HepG2 (cell line): ENCODE data around the gene BRD2. TPM values are rescaled to one million over a fixed set of nuclear protein-coding genes. Genes with fewer than 3 reads are reported as not detected.
A peak's percentile ranks its signal among the peaks of the same experiment; 100 is the strongest.

Source experiments
- ATAC-seq: fragments of 200-7000 bp; cut with Tn5 transposase; 3 replicates; pipeline ENCODE4 v1.9.1; 2020; ENCODE audit warnings: mild to moderate bottlenecking, moderate library complexity
- BruUV-seq: library from RNA; stranded (reverse); fragments of 400-500 nt; replicated peaks from 2 replicates; lab custom pipeline; 2021; lab: Mats Ljungman, UMichigan
- CTCF ChIA-PET: fragments of 300-600 bp; formaldehyde crosslinking; extraction: SDS; loops from one replicate; lab custom pipeline; 2021; ENCODE audit warnings: low total read pairs, inconsistent platforms, low intra/inter-chr PET ratio; lab: Yijun Ruan, JAX
- POLR2A ChIA-PET: fragments of 350-600 bp; sonication (Branson Sonifier 250); formaldehyde crosslinking; loops from one replicate; lab custom pipeline; 2020; ENCODE audit warnings: antibody characterized with exemption, inconsistent platforms; lab: Yijun Ruan, JAX
- DNase-seq: peaks from one replicate; pipeline ENCODE4 v3.0.0-alpha.2; 2015; ENCODE audit warnings: low spot score
- FAIRE-seq: peaks from 3 replicates; lab custom pipeline; 2011; peaks lifted over from hg19 to GRCh38; lab: Jason Lieb, UNC
- H2AFZ ChIP-seq: one replicate; pipeline ENCODE4 v1.6.1; 2011; ENCODE audit warnings: low read length, inconsistent platforms
- H3K27ac ChIP-seq: fragments of 300-600 bp; 3 replicates; pipeline ENCODE4 v1.8.0; 2011; ENCODE audit warnings: mixed run types, mild to moderate bottlenecking, mixed read lengths, low read length, inconsistent platforms; ENCODE audit not compliant: insufficient read depth; ENCODE audit errors: extremely low read length
- H3K27me3 ChIP-seq, 2 experiments: fragments of 200-600 bp in 1 of 2; 2 replicates in 1 of 2; 3 replicates in 1 of 2; pipeline versions ENCODE4 v1.6.0 to v1.8.0; 2011; ENCODE audit warnings: low read length in 2 of 2, mild to moderate bottlenecking in 2 of 2, moderate library complexity in 2 of 2, inconsistent platforms in 1 of 2; ENCODE audit not compliant: insufficient read depth in 2 of 2, control insufficient read depth in 1 of 2
- H3K36me3 ChIP-seq, 2 experiments: fragments of 200-600 bp in 1 of 2; replicated peaks in 1 of 2; 2 replicates in 1 of 2; 3 replicates in 1 of 2; pipeline versions ENCODE4 v1.5.1 to v1.8.0; 2011; ENCODE audit warnings: low read length in 2 of 2, inconsistent platforms in 1 of 2; ENCODE audit not compliant: insufficient read depth in 2 of 2, control insufficient read depth in 1 of 2
- H3K4me1 ChIP-seq: 2 replicates; pipeline ENCODE4 v1.5.1; 2012; ENCODE audit warnings: low read length, inconsistent platforms; ENCODE audit not compliant: insufficient read depth
- H3K4me2 ChIP-seq: 2 replicates; pipeline ENCODE4 v1.6.0; 2011; ENCODE audit warnings: low read depth, low read length, inconsistent platforms
- H3K4me3 ChIP-seq, 3 experiments: fragments of 200-600 bp in 1 of 3; sonication (generic), shearing (Covaris generic) in 1 of 3; replicated peaks in 1 of 3; 2 replicates each; pipeline ENCODE4 v1.5.1; 2011 to 2016; ENCODE audit warnings: low read length in 3 of 3, inconsistent platforms in 2 of 3, low read depth in 2 of 3, mild to moderate bottlenecking in 2 of 3, control low read depth in 1 of 3, mixed read lengths in 1 of 3; ENCODE audit not compliant: insufficient read depth in 1 of 3
- H3K79me2 ChIP-seq: one replicate; pipeline ENCODE4 v1.6.1; 2011; ENCODE audit warnings: low read length, inconsistent platforms; ENCODE audit not compliant: insufficient read depth
- H3K9ac ChIP-seq: 2 replicates; pipeline ENCODE4 v1.6.0; 2011; ENCODE audit warnings: mild to moderate bottlenecking, low read depth, low read length, inconsistent platforms; ENCODE audit not compliant: insufficient read depth
- H3K9me3 ChIP-seq: 2 replicates; pipeline ENCODE4 v1.5.1; 2012; ENCODE audit warnings: mild to moderate bottlenecking, low read length
- H4K20me1 ChIP-seq: 2 replicates; pipeline ENCODE4 v1.6.0; 2011; ENCODE audit warnings: inconsistent platforms, mild to moderate bottlenecking, low read length, moderate library complexity; ENCODE audit not compliant: insufficient read depth
- BORCS8-MEF2B ChIP-seq: sonication (generic); formaldehyde crosslinking; IDR thresholded peaks from 2 replicates; pipeline ENCODE4 v1.8.0; 2022; ENCODE audit warnings: mild to moderate bottlenecking, missing genetic modification reagents
- CEBPG ChIP-seq: IDR thresholded peaks from 2 replicates; pipeline ENCODE4 v1.6.1; 2016
- FOXK2 ChIP-seq: fragments of 450-650 bp; IDR thresholded peaks from 2 replicates; pipeline ENCODE4 v1.6.1; 2016
- HNRNPH1 ChIP-seq: fragments of 200-400 bp; formaldehyde crosslinking; optimal IDR thresholded peaks from 2 replicates; pipeline ENCODE3; 2017; ENCODE audit warnings: mild to moderate bottlenecking, low read depth, low read length
- HNRNPK ChIP-seq: fragments of 200-400 bp; formaldehyde crosslinking; IDR thresholded peaks from 2 replicates; pipeline ENCODE4 v1.6.1; 2018; ENCODE audit warnings: low read length, low read depth, moderate library complexity, mild to moderate bottlenecking; ENCODE audit not compliant: poor library complexity, severe bottlenecking
- IKZF1 ChIP-seq: fragments of 450-650 bp; IDR thresholded peaks from 2 replicates; pipeline ENCODE4 v1.7.1; 2016
- ISX ChIP-seq: sonication (generic); formaldehyde crosslinking; conservative IDR thresholded peaks from 2 replicates; pipeline ENCODE4 v1.5.0; 2020; ENCODE audit warnings: missing genetic modification reagents
- NBN ChIP-seq: fragments of 450-650 bp; conservative IDR thresholded peaks from 2 replicates; pipeline ENCODE4 v1.6.1; 2017
- NCOA2 ChIP-seq: sonication (generic); formaldehyde crosslinking; IDR thresholded peaks from 2 replicates; pipeline ENCODE4 v1.8.0; 2022; ENCODE audit warnings: inconsistent platforms
- NFYB ChIP-seq: sonication (generic); formaldehyde crosslinking; IDR thresholded peaks from 2 replicates; pipeline ENCODE4 v1.4.0; 2020; ENCODE audit warnings: missing genetic modification reagents
- PHF8 ChIP-seq: sonication (generic); formaldehyde crosslinking; IDR thresholded peaks from 2 replicates; pipeline ENCODE4 v1.5.0; 2020; ENCODE audit warnings: missing genetic modification reagents
- PLRG1 ChIP-seq: fragments of 450-650 bp; conservative IDR thresholded peaks from 2 replicates; pipeline ENCODE4 v1.6.1; 2016
- ZNF224 ChIP-seq: sonication (generic); formaldehyde crosslinking; IDR thresholded peaks from 2 replicates; pipeline ENCODE4 v1.5.0; 2020; ENCODE audit warnings: mild to moderate bottlenecking, missing genetic modification reagents
- ZNF282 ChIP-seq: fragments of 450-650 bp; IDR thresholded peaks from 2 replicates; pipeline ENCODE4 v1.6.1; 2018; ENCODE audit not compliant: partially characterized antibody
- WGBS: methylation state at CpG from one replicate; pipeline ENCODE4 v1.1.6; 2017; ENCODE audit warnings: low lambda C conversion rate; 5-methylcytosine and 5-hydroxymethylcytosine counted together
- in situ Hi-C: cut with HindIII; loops from 2 replicates; pipeline ENCODE4 v1.10.0; 2017; ENCODE audit warnings: low pct_unique_long_range_greater_than_20kb; ENCODE audit not compliant: extremely low pct_ligation_motif_present
- intact Hi-C: fragments of 100-400 bp; cut with micrococcal nuclease; formaldehyde crosslinking; loops from one replicate; pipeline ENCODE4 v1.10.0; 2022; ENCODE audit not compliant: unreplicated experiment
- polyA plus RNA-seq, 8 experiments: library from polyadenylated mRNA; depleted of rRNA in 3 of 8; stranded (reverse) in 7 of 8; unstranded in 1 of 8; fragments of >200 nt; fragmentation: Illumina TruSeq in 4 of 8; extraction: Trizol in 4 of 8; gene quantifications; 2 replicates each; pipeline versions ENCODE4 v1.2.1 to v1.2.3, GENCODE V29; 2011 to 2016; ENCODE audit warnings: low read depth in 4 of 8, missing spikeins in 1 of 8, mixed read lengths in 1 of 8; ENCODE audit not compliant: insufficient read depth in 1 of 8
- total RNA-seq, 5 experiments: library from RNA; depleted of rRNA; stranded (reverse); fragments of >200 nt; fragmentation: Illumina TruSeq; extraction: Trizol; gene quantifications; 2 replicates each; pipeline ENCODE4 v1.2.3, GENCODE V29; 2016; ENCODE audit warnings: low read depth in 1 of 5
- TF ChIP-seq, protein P1 (sequence below): fragments of 450-650 bp; IDR thresholded peaks from 2 replicates; pipeline ENCODE4 v1.6.1; 2016
- TF ChIP-seq, protein P2 (sequence below): sonication (generic); formaldehyde crosslinking; IDR thresholded peaks from 2 replicates; pipeline ENCODE4 v1.8.0; 2022; ENCODE audit warnings: missing genetic modification reagents, mild to moderate bottlenecking, borderline replicate concordance
- TF ChIP-seq, protein P3 (sequence below): IDR thresholded peaks from 2 replicates; pipeline ENCODE4 v1.6.1; 2016; ENCODE audit warnings: missing genetic modification reagents, missing compliant biosample characterization
- TF ChIP-seq, protein P4 (sequence below): sonication (generic); formaldehyde crosslinking; IDR thresholded peaks from 2 replicates; pipeline ENCODE4 v1.5.0; 2020; ENCODE audit warnings: mild to moderate bottlenecking, missing genetic modification reagents, borderline replicate concordance

BRD2 gene
- total and polyA plus RNA-seq, 2 of the 13 experiments (the other 11 are each of a cell fraction or from before 2014, with no cell fraction given) = 143 to 202 TPM

DNA sequence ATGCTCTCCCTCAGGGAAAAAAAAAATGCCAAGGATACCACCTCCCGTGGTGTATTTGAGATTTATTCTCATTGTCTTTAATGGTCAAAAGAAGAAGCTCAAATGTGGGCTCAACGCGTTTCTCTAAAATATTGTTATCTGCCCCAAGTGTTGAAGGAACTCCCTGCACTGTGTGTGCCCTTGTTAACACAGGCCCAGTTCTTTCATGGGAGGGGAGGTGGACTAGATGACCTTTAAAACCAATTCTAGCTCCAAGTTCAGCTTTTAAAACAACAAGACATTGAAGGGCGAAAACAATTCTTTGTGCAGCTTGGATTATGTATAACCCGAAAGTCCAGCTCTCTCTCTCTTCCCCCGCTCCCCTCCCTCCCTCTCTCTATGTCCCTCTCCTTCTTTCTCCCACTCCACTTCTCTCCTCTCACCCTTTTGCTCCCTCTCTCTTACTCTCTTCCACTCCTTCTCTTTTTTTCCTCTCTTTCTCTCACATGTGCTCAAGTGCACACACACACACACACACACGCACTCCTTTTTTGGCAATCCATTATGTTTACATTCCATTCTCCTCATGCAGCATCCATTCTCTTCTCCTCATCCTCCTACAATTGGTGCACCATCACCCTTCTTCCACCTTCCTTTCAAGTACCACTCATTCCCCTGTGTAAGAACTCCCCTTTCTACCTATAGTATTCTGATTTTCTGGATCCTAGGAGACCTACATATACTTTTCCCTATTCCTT is 36.1 kb upstream of the BRD2 start:
- in situ Hi-C loops = no loop called here
- TF ChIP-seq IKZF1 = 0 out of 2 replicates have a peak, but pooled peaks have one; percentile 52
- TF ChIP-seq PHF8 (CRISPR knock-in tag) = no peak
- 0 out of 2 replicates have a peak, but pooled peaks have one; percentile 21 for TF ChIP-seq FOXK2
- no peak for TF ChIP-seq ISX (CRISPR knock-in tag)
- peak; percentile 34 for TF ChIP-seq ZNF282
- TF ChIP-seq, protein P1, sequence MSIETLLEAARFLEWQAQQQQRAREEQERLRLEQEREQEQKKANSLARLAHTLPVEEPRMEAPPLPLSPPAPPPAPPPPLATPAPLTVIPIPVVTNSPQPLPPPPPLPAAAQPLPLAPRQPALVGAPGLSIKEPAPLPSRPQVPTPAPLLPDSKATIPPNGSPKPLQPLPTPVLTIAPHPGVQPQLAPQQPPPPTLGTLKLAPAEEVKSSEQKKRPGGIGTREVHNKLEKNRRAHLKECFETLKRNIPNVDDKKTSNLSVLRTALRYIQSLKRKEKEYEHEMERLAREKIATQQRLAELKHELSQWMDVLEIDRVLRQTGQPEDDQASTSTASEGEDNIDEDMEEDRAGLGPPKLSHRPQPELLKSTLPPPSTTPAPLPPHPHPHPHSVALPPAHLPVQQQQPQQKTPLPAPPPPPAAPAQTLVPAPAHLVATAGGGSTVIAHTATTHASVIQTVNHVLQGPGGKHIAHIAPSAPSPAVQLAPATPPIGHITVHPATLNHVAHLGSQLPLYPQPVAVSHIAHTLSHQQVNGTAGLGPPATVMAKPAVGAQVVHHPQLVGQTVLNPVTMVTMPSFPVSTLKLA = peak; percentile 65
- 0 out of 2 replicates have a peak, but pooled peaks have one; percentile 73 for TF ChIP-seq NBN
- TF ChIP-seq, protein P2, sequence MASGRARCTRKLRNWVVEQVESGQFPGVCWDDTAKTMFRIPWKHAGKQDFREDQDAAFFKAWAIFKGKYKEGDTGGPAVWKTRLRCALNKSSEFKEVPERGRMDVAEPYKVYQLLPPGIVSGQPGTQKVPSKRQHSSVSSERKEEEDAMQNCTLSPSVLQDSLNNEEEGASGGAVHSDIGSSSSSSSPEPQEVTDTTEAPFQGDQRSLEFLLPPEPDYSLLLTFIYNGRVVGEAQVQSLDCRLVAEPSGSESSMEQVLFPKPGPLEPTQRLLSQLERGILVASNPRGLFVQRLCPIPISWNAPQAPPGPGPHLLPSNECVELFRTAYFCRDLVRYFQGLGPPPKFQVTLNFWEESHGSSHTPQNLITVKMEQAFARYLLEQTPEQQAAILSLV = no peak
- no peak for TF ChIP-seq ZNF224 (CRISPR knock-in tag)
- TF ChIP-seq, protein P3, sequence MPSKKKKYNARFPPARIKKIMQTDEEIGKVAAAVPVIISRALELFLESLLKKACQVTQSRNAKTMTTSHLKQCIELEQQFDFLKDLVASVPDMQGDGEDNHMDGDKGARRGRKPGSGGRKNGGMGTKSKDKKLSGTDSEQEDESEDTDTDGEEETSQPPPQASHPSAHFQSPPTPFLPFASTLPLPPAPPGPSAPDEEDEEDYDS (CRISPR knock-in tag) = no peak
- TF ChIP-seq NCOA2 (CRISPR knock-in tag) = no peak
- no peak for TF ChIP-seq BORCS8-MEF2B (CRISPR knock-in tag)
- no peak for TF ChIP-seq HNRNPH1
- TF ChIP-seq, protein P4, sequence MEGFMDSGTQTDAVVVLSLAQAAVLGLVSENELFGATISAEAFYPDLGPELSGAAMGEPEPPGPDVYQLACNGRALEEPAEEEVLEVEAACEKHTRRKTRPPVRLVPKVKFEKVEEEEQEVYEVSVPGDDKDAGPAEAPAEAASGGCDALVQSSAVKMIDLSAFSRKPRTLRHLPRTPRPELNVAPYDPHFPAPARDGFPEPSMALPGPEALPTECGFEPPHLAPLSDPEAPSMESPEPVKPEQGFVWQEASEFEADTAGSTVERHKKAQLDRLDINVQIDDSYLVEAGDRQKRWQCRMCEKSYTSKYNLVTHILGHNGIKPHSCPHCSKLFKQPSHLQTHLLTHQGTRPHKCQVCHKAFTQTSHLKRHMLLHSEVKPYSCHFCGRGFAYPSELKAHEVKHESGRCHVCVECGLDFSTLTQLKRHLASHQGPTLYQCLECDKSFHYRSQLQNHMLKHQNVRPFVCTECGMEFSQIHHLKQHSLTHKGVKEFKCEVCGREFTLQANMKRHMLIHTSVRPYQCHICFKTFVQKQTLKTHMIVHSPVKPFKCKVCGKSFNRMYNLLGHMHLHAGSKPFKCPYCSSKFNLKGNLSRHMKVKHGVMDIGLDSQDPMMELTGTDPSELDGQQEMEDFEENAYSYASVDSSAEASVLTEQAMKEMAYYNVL (CRISPR knock-in tag) = peak; percentile 55; the same call in 1 of the 2 replicates
- no peak for TF ChIP-seq NFYB (CRISPR knock-in tag)
- TF ChIP-seq HNRNPK = peak; percentile 44
- 0 out of 2 replicates have a peak, but pooled peaks have one; percentile 67 for TF ChIP-seq PLRG1
- TF ChIP-seq CEBPG (CRISPR knock-in tag) = no peak

More for the DNA sequence above, 36.1 kb upstream of the BRD2 start:
- Histone ChIP-seq H3K27me3 (peaks cover 2 to 23% of the 10 kb centered on the region in 2 experiments; a peak in 3 of 5 replicates), H3K9ac (no peak overlapping the region), H3K4me2 (no peak overlapping the region), H3K4me1 (peaks cover 16% of the 10 kb centered on the region), H3K4me3 (no peak overlapping the region), H3K27ac (no peak overlapping the region), H4K20me1 (no peaks in the 10 kb centered on the region), H3K36me3 (no peaks in the 10 kb centered on the region), H3K79me2 (no peaks in the 10 kb centered on the region), H3K9me3 (no peaks in the 10 kb centered on the region), H2AFZ (no peak overlapping the region)
- peak; percentile 72 for ATAC-seq
- CTCF ChIA-PET = interaction anchor here (3.6 to 6.2 kb wide), 2 partner anchors 15 to 52 kb away, joined by 27 to 103 read pairs; no protein-coding TSS in a partner anchor
- no TSS peak for BruUV-seq
- intact Hi-C loops = loop anchor here (2.0 to 5.0 kb wide), 2 partner anchors 15 to 40 kb away; no protein-coding TSS in a partner anchor
- FAIRE-seq = no peak
- DNase-seq = no peak
- POLR2A ChIA-PET = no interaction called here
- WGBS = 12% methylated on average over 7 of the region's 7 CpGs
